ENCODE results near the gene KRTAP5-6.
A peak's percentile ranks its signal among the peaks of the same experiment; 100 is the strongest.
"Not testable (repeated sequence)": the region's sequence is repeated elsewhere in the genome, so short reads cannot be mapped to it uniquely, and the experiment has no call there.

The KRTAP5-6 gene

DNA sequence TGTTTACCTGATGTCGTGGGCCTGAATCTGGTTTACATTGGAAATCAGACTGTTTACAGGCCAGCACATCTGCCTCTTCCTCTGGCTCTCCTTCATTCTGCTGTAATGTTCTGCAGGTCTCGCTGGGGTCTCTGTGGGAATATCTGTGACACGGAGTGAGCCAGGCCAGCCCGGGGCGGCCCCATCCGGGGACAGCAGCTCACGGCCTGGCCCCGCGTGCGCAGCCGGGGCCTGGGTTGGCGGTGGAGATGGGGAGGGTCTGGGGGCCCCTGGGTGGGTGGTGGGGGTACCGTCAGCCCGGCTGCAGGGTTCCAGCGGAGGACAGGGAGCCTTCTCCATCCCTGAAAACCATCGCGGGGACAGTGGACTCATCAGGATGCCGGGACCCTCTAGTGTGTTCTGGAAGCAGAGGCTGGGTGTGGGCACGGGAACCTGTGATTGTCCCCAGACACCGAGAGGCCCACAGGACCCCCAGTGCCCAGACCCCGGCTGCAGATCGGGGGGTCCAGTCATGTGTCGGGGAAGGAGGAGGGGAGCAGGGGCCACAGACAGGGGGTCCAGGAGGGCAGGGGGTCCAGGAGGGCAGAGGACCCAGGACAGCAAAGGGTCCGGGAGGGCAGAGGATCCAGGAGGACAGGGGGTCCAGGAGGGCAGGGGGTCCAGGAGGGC lies 13.0 kb upstream of the KRTAP5-6 start:
- DNase-seq (ENCODE audit: low spot score), result not testable (repeated sequence)

DNA sequence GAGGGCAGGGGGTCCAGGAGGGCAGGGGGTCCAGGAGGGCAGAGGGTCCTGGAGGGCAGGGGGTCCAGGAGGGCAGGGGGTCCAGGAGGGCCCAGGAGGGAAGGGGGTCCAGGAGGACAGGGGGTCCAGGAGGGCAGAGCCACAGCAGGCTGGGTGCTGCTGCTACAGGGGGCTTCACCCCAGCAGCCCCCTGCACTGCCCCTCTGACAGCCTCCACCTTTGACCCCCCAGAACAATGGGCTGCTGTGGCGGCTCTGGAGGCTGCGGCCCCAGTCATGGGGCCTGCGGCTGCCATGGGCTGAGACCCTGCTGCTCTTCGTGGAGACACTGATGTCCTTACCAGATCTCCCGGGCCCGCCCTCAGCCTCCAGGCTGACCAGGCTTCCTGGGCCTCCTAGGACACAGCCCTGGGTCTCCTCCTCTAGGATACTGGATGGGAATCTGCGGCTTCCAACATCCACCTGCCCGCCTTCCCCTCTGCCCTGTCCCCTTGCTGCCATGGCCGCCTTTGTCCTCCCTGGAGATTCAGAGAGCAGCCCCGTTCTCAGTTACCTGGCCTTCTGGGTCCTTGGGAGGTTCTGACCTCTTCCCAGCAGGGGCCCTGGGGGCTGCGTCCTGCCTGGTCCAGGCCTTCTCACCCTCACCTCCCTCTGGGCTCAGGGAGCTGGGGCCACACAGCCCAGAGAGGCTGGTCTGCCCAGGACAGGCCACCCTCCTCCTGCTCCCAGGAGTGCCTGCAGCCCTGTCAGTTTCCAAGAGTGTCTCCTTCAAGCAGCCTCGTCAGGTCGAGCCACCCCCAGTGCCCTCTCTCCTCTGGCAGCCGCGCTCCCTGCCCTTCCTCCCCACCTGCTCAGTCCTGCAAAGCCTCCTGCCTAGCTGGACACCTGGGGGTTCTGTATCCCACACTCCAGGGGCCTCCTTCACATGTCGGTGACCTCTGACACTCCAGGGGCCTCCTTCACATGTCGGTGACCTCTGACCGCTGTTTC lies 11.8 kb upstream of the KRTAP5-6 start:
- not testable (repeated sequence) for DNase-seq (ENCODE audit: low spot score)

GRCh38 chr11:1686220-1686619 lies 10.8 kb upstream of the KRTAP5-6 start:
- not testable (repeated sequence) for DNase-seq (ENCODE audit: low spot score)

DNA sequence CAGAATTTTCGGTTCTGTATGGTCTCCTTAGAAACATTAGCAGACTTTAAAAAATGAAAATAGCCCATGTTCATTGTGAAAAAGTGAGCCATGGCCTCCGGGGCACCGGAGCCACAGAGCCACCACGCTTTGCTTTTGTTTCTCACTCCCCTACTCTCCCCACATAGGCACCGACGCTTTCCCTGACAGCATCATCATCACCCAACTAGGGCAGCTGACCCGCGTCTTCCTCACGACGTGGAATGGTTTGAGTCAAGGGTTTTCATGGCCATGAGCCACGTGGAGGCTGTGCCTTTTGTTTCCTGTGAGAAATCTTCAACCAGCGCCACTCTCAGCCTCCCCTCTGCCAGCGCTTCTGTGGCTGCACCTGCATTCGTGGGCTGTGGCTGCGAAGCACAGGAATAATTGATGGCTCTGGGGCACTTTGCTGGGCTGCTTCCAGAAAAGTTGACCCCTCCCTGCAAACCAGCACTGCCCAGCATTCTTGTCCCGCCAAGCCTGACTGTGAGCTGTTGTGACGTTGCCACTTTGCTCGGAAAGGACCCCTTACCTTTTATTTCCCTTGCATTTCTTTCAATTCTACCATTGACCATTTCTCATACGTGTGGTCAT lies 8.6 kb upstream of the KRTAP5-6 start:
- not testable (repeated sequence) for DNase-seq (ENCODE audit: low spot score)

- DNase-seq (ENCODE audit: low spot score), result not testable (repeated sequence)
Measured at GRCh38 chr11:1689250-1690166, 7.5 kb upstream of the KRTAP5-6 start.

DNA sequence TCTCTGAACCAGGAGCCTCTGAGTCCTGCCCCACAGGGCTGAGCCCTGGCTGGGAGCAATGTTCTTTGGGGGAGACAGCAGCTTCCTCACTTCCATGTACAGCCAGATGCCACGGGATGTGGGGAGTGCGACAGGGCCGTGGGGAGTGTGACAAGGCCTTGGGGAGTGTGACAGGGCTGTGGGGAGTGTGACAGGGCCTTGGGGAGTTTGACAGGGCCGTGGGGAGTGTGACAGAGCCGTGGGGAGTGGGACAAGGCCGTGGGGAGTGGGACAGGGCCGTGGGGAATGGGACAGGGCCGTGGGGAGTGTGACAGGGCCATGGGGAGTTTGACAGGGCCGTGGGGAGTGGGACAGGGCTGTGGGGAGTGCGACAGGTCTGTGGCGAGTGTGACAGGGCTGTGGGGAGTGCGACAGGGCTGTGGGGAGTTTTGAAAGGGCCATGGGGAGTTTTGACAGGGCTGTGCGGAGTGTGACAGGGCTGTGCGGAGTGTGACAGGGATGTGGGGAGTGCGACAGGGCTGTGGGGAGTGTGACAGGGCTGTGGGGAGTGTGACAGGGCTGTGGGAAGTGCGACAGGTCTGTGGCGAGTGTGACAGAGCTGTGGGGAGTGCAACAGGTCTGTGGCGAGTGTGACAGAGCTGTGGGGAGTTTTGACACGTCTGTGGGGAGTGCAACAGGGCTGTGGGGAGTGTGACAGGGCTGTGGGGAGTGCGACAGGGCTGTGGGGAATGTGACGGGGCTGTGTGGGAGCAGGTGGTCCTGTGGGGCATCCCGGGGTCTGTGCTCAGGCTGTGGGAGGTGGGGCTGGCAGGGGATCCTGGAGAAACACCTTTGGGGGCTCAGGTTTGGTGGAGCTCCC lies 6.6 kb upstream of the KRTAP5-6 start:
- DNase-seq (ENCODE audit: low spot score), result no peak

GRCh38 chr11:1691026-1691877 lies 5.7 kb upstream of the KRTAP5-6 start:
- DNase-seq (ENCODE audit: low spot score), result no peak

- DNase-seq (ENCODE audit: low spot score), result no peak
Measured at GRCh38 chr11:1691878-1692707, 4.9 kb upstream of the KRTAP5-6 start.

DNA sequence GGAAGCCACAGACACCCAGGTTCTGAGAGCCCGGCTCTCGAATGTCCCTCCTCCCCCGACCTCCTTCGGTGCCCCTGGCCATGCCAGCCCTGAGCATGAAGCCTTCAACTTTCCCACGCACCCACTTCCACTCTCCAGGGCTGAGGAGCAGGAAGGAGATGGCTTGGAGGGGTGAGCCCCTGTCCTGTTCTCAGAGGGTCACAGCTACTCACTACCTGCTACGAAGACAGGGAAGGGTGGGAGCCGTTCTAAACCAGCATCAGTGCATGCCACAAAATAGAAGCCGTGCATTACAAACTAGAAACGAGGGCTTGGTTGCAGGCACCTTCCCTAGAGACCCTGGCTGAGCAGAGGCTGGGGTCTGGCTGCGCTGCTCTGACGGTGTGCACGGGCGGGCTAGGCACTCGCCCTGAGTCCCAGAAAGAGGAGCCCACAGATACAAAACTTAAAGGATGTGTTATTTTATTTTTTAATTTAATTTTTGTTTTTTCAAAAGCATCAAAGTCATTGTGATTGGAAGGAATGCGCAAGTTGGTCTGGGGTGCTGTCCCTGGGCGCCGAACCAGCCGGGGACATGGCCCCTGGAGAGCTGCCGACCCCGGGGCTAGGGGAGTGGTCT lies 4.2 kb upstream of the KRTAP5-6 start:
- no peak for DNase-seq (ENCODE audit: low spot score)

- peak; percentile 65 for DNase-seq (ENCODE audit: low spot score)
Measured at GRCh38 chr11:1693327-1694063, 3.5 kb upstream of the KRTAP5-6 start.

- peak; percentile 77 for DNase-seq (ENCODE audit: low spot score)
Measured at GRCh38 chr11:1694064-1694845, 2.7 kb upstream of the KRTAP5-6 start.

- no peak for DNase-seq (ENCODE audit: low spot score)
Measured at GRCh38 chr11:1694846-1695547, 2.0 kb upstream of the KRTAP5-6 start.

DNA sequence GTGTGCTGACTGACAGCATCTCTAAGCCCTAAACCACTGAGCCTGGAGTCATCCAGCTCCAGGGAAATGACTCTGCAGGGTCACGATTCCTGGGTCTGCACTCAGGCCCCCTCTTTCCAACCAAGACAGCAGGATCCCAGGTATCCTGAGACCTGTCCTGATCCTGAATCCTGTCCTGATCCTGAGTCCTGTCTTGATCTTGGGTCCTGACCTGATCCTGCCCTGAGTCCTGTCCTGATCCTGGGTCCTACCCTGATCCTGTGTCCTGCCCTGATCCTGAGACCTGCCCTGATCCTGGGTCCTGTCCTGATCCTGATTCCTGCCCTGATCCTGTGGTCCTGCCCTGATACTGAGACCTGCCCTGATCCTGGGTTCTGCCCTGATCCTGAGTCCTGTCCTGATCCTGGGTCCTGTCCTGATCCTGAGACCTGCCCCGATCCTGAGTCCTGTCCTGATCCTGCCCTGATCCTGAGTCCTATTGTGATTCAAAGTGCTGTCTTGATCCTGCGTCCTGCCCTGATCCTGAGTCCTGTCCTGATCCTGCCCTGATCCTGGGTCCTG lies 1.4 kb upstream of the KRTAP5-6 start:
- no peak for DNase-seq (ENCODE audit: low spot score)

- no peak for DNase-seq (ENCODE audit: low spot score)
Measured at GRCh38 chr11:1699771-1700170, 2.8 kb downstream of the KRTAP5-6 start.

- DNase-seq (ENCODE audit: low spot score), result no peak
Measured at GRCh38 chr11:1701091-1701807, 4.3 kb downstream of the KRTAP5-6 start.

Data from CD4-positive, alpha-beta T cell treated with Interleukin-15 for 4 hours (primary cell).